HEK293 (cell line): ENCODE data around the gene RAB28.

Source experiments
- CTCF ChIA-PET: fragments of 350-600 bp; formaldehyde crosslinking; extraction: SDS; loops from one replicate; lab custom pipeline; 2021; ENCODE audit warnings: antibody characterized with exemption; lab: Yijun Ruan, JAX
- POLR2A ChIA-PET: fragments of 300-600 bp; formaldehyde crosslinking; extraction: SDS; loops from one replicate; lab custom pipeline; 2020; ENCODE audit warnings: antibody characterized with exemption, inconsistent platforms; lab: Yijun Ruan, JAX
- H3K27ac ChIP-seq: fragments of 200-500 bp; sonication (Bioruptor generic); 2 replicates; pipeline ENCODE4 v1.5.1; 2014; ENCODE audit warnings: low read depth, low read length, control low read depth, inconsistent platforms; ENCODE audit errors: extremely low read depth
- H3K36me3 ChIP-seq, 2 experiments: fragments of 200-500 bp in 1 of 2; sonication (Bioruptor generic) in 1 of 2; 1 replicate in 1 of 2; 2 replicates in 1 of 2; pipeline ENCODE4 v1.5.1; 2014 to 2017; ENCODE audit warnings: inconsistent platforms in 2 of 2, low read length in 2 of 2; ENCODE audit not compliant: control insufficient read depth in 2 of 2, insufficient read depth in 1 of 2
- H3K4me1 ChIP-seq: fragments of 200-500 bp; sonication (Bioruptor generic); 2 replicates; pipeline ENCODE4 v1.5.1; 2014; ENCODE audit warnings: mild to moderate bottlenecking, low read length, inconsistent platforms; ENCODE audit not compliant: control insufficient read depth, insufficient read depth
- H3K4me3 ChIP-seq: 2 replicates; pipeline ENCODE4 v1.5.1; 2011; ENCODE audit warnings: low read depth, mild to moderate bottlenecking, control low read depth, low read length, moderate library complexity
- H3K9me3 ChIP-seq: fragments of 200-500 bp; sonication (Bioruptor generic); 2 replicates; pipeline ENCODE4 v1.5.1; 2014; ENCODE audit warnings: low read depth, low read length, inconsistent platforms; ENCODE audit not compliant: control insufficient read depth, insufficient read depth
- REPIN1 ChIP-seq: fragments of 450-650 bp; formaldehyde crosslinking; IDR thresholded peaks from 2 replicates; pipeline ENCODE4 v1.5.1; 2017; ENCODE audit warnings: missing biosample characterization, missing genetic modification characterization, low read depth
- SALL2 ChIP-seq: fragments of 450-650 bp; formaldehyde crosslinking; IDR thresholded peaks from 2 replicates; pipeline ENCODE4 v1.5.0; 2017; ENCODE audit warnings: missing biosample characterization, mild to moderate bottlenecking, missing genetic modification characterization, borderline replicate concordance
- ZBTB21 ChIP-seq: fragments of 450-650 bp; formaldehyde crosslinking; IDR thresholded peaks from 2 replicates; pipeline ENCODE4 v1.5.1; 2017; ENCODE audit warnings: missing biosample characterization, missing genetic modification characterization
- ZFP69B ChIP-seq: fragments of 450-650 bp; formaldehyde crosslinking; IDR thresholded peaks from 2 replicates; pipeline ENCODE4 v1.5.1; 2016; ENCODE audit warnings: missing biosample characterization, missing genetic modification characterization
- ZIC2 ChIP-seq: fragments of 450-650 bp; formaldehyde crosslinking; IDR thresholded peaks from 2 replicates; pipeline ENCODE4 v1.5.1; 2016; ENCODE audit warnings: missing biosample characterization, missing genetic modification characterization
- ZNF140 ChIP-seq: fragments of 450-650 bp; formaldehyde crosslinking; IDR thresholded peaks from 2 replicates; pipeline ENCODE4 v1.5.1; 2016; ENCODE audit warnings: missing biosample characterization, missing genetic modification characterization
- ZNF2 ChIP-seq: fragments of 450-650 bp; formaldehyde crosslinking; IDR thresholded peaks from 2 replicates; pipeline ENCODE4 v1.5.1; 2016; ENCODE audit warnings: missing biosample characterization, missing genetic modification characterization
- ZNF24 ChIP-seq: fragments of 450-650 bp; formaldehyde crosslinking; IDR thresholded peaks from 2 replicates; pipeline ENCODE4 v1.5.1; 2016; ENCODE audit warnings: missing biosample characterization, missing genetic modification characterization
- ZNF266 ChIP-seq: fragments of 450-650 bp; formaldehyde crosslinking; IDR thresholded peaks from 2 replicates; pipeline ENCODE4 v1.5.1; 2016; ENCODE audit warnings: missing biosample characterization, missing genetic modification characterization, low read depth
- ZNF274 ChIP-seq, 2 experiments: fragments of 200-500 bp in 1 of 2; fragments of 450-650 bp in 1 of 2; sonication (Bioruptor generic) in 1 of 2; formaldehyde crosslinking in 1 of 2; IDR thresholded peaks; 2 replicates each; pipeline versions ENCODE4 v1.5.1 to v1.6.1; 2014 to 2016; ENCODE audit warnings: borderline replicate concordance in 1 of 2, inconsistent platforms in 1 of 2, low read length in 1 of 2, missing biosample characterization in 1 of 2, missing genetic modification characterization in 1 of 2
- ZNF302 ChIP-seq: fragments of 450-650 bp; formaldehyde crosslinking; IDR thresholded peaks from 2 replicates; pipeline ENCODE4 v1.5.1; 2016; ENCODE audit warnings: missing biosample characterization, missing genetic modification characterization, low read depth
- ZNF324 ChIP-seq: fragments of 450-650 bp; formaldehyde crosslinking; IDR thresholded peaks from 2 replicates; pipeline ENCODE4 v1.5.1; 2016; ENCODE audit warnings: missing biosample characterization, missing genetic modification characterization
- ZNF335 ChIP-seq: fragments of 450-650 bp; formaldehyde crosslinking; conservative IDR thresholded peaks from 2 replicates; pipeline ENCODE4 v1.5.1; 2016; ENCODE audit warnings: missing biosample characterization, missing genetic modification characterization
- ZNF423 ChIP-seq: fragments of 450-650 bp; formaldehyde crosslinking; IDR thresholded peaks from 2 replicates; pipeline ENCODE4 v1.5.1; 2016; ENCODE audit warnings: missing biosample characterization, missing genetic modification characterization
- ZNF426 ChIP-seq: fragments of 450-650 bp; formaldehyde crosslinking; IDR thresholded peaks from 2 replicates; pipeline ENCODE4 v1.5.1; 2017; ENCODE audit warnings: missing biosample characterization, missing genetic modification characterization, mild to moderate bottlenecking, inconsistent platforms, moderate library complexity
- ZNF610 ChIP-seq: fragments of 450-650 bp; formaldehyde crosslinking; IDR thresholded peaks from 2 replicates; pipeline ENCODE4 v1.5.1; 2016; ENCODE audit warnings: missing biosample characterization, missing genetic modification characterization, borderline replicate concordance
- ZNF677 ChIP-seq: fragments of 450-650 bp; IDR thresholded peaks from 2 replicates; pipeline ENCODE4 v1.5.0; 2018; ENCODE audit warnings: missing biosample characterization, mild to moderate bottlenecking, missing genetic modification characterization, moderate library complexity
- TF ChIP-seq, protein P1 (sequence below): fragments of 450-650 bp; formaldehyde crosslinking; IDR thresholded peaks from 2 replicates; pipeline ENCODE4 v1.5.1; 2016; ENCODE audit warnings: missing biosample characterization, missing genetic modification characterization
- TF ChIP-seq, protein P2 (sequence below): fragments of 450-650 bp; formaldehyde crosslinking; IDR thresholded peaks from 2 replicates; pipeline ENCODE4 v1.5.1; 2017; ENCODE audit warnings: missing biosample characterization, missing genetic modification characterization
- TF ChIP-seq, protein P3 (sequence below): fragments of 450-650 bp; formaldehyde crosslinking; IDR thresholded peaks from 2 replicates; pipeline ENCODE4 v1.5.1; 2016; ENCODE audit warnings: missing biosample characterization, missing genetic modification characterization
- TF ChIP-seq, protein P4 (sequence below): fragments of 450-650 bp; formaldehyde crosslinking; IDR thresholded peaks from 2 replicates; pipeline ENCODE4 v1.5.1; 2016; ENCODE audit warnings: missing biosample characterization, missing genetic modification characterization
- TF ChIP-seq, protein P5 (sequence below): fragments of 450-650 bp; formaldehyde crosslinking; IDR thresholded peaks from 2 replicates; pipeline ENCODE4 v1.5.1; 2016; ENCODE audit warnings: missing biosample characterization, missing genetic modification characterization
- TF ChIP-seq, protein P6 (sequence below): fragments of 450-650 bp; formaldehyde crosslinking; IDR thresholded peaks from 2 replicates; pipeline ENCODE4 v1.5.1; 2016; ENCODE audit warnings: missing biosample characterization, missing genetic modification characterization
- TF ChIP-seq, protein P7 (sequence below): fragments of 450-650 bp; formaldehyde crosslinking; IDR thresholded peaks from 2 replicates; pipeline ENCODE4 v1.5.1; 2016; ENCODE audit warnings: missing biosample characterization, missing genetic modification characterization

RAB28 gene

DNA sequence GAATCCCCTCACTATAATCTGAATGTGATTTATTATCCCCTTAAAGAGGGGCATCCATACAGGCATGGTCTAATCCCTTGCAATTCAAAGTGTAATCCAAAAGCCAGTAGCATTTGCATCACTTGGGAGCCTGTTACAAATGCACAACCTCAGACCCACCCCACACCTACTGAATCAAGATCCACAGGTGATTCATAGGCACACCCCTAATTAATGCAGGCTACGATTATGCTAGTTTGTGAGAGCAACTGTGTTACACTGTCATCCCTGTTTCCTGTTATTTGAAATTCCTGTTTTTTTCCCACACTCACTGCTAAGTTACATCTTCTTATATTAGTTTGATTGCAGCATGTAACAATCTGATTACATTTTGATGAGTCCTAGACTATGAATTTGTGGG, 120.0 kb downstream of the RAB28 start (continued):
- no peak for TF ChIP-seq ZNF426 (tag by site-specific recombination)
- no peak for TF ChIP-seq ZBTB21 (tag by site-specific recombination)
- no peak for TF ChIP-seq ZNF2 (tag by site-specific recombination)
- TF ChIP-seq ZNF24 (tag by site-specific recombination) = no peak
- TF ChIP-seq, protein P1, sequence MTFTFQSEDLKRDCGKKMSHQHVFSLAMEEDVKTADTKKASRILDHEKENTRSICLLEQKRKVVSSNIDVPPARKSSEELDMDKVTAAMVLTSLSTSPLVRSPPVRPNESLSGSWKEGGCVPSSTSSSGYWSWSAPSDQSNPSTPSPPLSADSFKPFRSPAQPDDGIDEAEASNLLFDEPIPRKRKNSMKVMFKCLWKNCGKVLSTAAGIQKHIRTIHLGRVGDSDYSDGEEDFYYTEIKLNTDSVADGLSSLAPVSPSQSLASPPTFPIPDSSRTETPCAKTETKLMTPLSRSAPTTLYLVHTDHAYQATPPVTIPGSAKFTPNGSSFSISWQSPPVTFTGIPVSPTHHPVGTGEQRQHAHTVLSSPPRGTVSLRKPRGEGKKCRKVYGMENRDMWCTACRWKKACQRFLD = no peak
- TF ChIP-seq, protein P2, sequence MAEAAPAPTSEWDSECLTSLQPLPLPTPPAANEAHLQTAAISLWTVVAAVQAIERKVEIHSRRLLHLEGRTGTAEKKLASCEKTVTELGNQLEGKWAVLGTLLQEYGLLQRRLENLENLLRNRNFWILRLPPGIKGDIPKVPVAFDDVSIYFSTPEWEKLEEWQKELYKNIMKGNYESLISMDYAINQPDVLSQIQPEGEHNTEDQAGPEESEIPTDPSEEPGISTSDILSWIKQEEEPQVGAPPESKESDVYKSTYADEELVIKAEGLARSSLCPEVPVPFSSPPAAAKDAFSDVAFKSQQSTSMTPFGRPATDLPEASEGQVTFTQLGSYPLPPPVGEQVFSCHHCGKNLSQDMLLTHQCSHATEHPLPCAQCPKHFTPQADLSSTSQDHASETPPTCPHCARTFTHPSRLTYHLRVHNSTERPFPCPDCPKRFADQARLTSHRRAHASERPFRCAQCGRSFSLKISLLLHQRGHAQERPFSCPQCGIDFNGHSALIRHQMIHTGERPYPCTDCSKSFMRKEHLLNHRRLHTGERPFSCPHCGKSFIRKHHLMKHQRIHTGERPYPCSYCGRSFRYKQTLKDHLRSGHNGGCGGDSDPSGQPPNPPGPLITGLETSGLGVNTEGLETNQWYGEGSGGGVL (tag by site-specific recombination) = no peak
- TF ChIP-seq ZFP69B (tag by site-specific recombination) = no peak
- no peak for TF ChIP-seq ZNF335 (tag by site-specific recombination)

DNA sequence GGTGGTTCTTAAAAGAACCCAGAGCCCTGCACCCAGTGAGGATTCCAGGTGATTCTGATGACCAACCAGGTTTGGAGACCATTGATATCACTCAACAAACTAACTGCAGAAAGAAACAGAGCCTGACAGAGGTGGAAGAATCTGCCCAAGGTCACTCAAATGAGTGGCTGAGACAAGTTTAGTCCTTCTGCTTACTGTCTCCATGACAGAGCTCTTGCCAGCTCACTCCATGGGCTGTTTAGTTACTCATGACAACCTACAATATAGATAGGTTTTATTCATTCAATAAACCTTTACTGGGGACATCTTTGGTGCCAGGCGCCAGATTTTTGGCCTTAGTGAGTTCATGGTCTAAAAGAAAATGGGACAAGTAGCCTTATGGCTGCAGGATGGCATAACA, 124.3 kb downstream of the RAB28 start:
- ChIA-PET POLR2A (no interaction called here), CTCF (no interaction called here)
- Histone ChIP-seq H3K9me3 (no peaks in the 10 kb centered on the region), H3K4me3 (no peak overlapping the region), H3K4me1 (no peaks in the 10 kb centered on the region), H3K27ac (no peak overlapping the region), H3K36me3 (no peaks in the 10 kb centered on the region)
- TF ChIP-seq ZNF274 (IDR thresholded peaks at IDR 0.05; ENCODE audit: low read length) (no peak), ZNF274 (tag by site-specific recombination; IDR thresholded peaks at IDR 0.05; ENCODE audit: borderline replicate concordance) (no peak), ZNF324 (tag by site-specific recombination) (no peak), ZNF677 (tag by site-specific recombination) (no peak), ZNF610 (no peak), ZBTB21 (tag by site-specific recombination) (no peak), REPIN1 (tag by site-specific recombination) (no peak), ZIC2 (tag by site-specific recombination) (no peak), ZNF140 (tag by site-specific recombination) (no peak), ZNF302 (tag by site-specific recombination) (no peak), ZNF423 (tag by site-specific recombination) (no peak), ZNF266 (tag by site-specific recombination) (no peak), SALL2 (no peak)
- TF ChIP-seq, protein P3, sequence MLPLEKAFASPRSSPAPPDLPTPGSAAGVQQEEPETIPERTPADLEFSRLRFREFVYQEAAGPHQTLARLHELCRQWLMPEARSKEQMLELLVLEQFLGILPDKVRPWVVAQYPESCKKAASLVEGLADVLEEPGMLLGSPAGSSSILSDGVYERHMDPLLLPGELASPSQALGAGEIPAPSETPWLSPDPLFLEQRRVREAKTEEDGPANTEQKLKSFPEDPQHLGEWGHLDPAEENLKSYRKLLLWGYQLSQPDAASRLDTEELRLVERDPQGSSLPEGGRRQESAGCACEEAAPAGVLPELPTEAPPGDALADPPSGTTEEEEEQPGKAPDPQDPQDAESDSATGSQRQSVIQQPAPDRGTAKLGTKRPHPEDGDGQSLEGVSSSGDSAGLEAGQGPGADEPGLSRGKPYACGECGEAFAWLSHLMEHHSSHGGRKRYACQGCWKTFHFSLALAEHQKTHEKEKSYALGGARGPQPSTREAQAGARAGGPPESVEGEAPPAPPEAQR (tag by site-specific recombination) = no peak
- TF ChIP-seq, protein P4, sequence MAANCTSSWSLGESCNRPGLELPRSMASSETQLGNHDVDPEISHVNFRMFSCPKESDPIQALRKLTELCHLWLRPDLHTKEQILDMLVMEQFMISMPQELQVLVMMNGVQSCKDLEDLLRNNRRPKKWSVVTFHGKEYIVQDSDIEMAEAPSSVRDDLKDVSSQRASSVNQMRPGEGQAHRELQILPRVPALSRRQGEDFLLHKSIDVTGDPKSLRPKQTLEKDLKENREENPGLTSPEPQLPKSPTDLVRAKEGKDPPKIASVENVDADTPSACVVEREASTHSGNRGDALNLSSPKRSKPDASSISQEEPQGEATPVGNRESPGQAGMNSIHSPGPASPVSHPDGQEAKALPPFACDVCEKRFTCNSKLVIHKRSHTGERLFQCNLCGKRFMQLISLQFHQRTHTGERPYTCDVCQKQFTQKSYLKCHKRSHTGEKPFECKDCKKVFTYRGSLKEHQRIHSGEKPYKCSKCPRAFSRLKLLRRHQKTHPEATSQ (tag by site-specific recombination) = no peak
- TF ChIP-seq, protein P5, sequence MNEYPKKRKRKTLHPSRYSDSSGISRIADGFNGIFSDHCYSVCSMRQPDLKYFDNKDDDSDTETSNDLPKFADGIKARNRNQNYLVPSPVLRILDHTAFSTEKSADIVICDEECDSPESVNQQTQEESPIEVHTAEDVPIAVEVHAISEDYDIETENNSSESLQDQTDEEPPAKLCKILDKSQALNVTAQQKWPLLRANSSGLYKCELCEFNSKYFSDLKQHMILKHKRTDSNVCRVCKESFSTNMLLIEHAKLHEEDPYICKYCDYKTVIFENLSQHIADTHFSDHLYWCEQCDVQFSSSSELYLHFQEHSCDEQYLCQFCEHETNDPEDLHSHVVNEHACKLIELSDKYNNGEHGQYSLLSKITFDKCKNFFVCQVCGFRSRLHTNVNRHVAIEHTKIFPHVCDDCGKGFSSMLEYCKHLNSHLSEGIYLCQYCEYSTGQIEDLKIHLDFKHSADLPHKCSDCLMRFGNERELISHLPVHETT (tag by site-specific recombination) = no peak
- TF ChIP-seq, protein P6, sequence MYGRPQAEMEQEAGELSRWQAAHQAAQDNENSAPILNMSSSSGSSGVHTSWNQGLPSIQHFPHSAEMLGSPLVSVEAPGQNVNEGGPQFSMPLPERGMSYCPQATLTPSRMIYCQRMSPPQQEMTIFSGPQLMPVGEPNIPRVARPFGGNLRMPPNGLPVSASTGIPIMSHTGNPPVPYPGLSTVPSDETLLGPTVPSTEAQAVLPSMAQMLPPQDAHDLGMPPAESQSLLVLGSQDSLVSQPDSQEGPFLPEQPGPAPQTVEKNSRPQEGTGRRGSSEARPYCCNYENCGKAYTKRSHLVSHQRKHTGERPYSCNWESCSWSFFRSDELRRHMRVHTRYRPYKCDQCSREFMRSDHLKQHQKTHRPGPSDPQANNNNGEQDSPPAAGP (tag by site-specific recombination) = no peak
- TF ChIP-seq, protein P7, sequence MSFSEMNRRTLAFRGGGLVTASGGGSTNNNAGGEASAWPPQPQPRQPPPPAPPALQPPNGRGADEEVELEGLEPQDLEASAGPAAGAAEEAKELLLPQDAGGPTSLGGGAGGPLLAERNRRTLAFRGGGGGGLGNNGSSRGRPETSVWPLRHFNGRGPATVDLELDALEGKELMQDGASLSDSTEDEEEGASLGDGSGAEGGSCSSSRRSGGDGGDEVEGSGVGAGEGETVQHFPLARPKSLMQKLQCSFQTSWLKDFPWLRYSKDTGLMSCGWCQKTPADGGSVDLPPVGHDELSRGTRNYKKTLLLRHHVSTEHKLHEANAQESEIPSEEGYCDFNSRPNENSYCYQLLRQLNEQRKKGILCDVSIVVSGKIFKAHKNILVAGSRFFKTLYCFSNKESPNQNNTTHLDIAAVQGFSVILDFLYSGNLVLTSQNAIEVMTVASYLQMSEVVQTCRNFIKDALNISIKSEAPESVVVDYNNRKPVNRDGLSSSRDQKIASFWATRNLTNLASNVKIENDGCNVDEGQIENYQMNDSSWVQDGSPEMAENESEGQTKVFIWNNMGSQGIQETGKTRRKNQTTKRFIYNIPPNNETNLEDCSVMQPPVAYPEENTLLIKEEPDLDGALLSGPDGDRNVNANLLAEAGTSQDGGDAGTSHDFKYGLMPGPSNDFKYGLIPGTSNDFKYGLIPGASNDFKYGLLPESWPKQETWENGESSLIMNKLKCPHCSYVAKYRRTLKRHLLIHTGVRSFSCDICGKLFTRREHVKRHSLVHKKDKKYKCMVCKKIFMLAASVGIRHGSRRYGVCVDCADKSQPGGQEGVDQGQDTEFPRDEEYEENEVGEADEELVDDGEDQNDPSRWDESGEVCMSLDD (tag by site-specific recombination) = no peak
